Astrocyte (in vitro differentiated cells and primary cell): ENCODE results near the gene MTFP1.
"Not testable (repeated sequence)": the region's sequence is repeated elsewhere in the genome, so short reads cannot be mapped to it uniquely, and the experiment has no call there.

ENCODE experiments used
- CTCF ChIP-seq: IDR thresholded peaks from 2 replicates; pipeline ENCODE4 v1.5.1; 2011; ENCODE audit warnings: low read depth, mild to moderate bottlenecking, inconsistent platforms, low read length, moderate library complexity; ENCODE audit not compliant: insufficient read depth
- EZH2 ChIP-seq: IDR thresholded peaks from 2 replicates; pipeline ENCODE4 v1.6.1; 2012; ENCODE audit warnings: mild to moderate bottlenecking, low read length, inconsistent platforms; ENCODE audit not compliant: insufficient read depth

DNA sequence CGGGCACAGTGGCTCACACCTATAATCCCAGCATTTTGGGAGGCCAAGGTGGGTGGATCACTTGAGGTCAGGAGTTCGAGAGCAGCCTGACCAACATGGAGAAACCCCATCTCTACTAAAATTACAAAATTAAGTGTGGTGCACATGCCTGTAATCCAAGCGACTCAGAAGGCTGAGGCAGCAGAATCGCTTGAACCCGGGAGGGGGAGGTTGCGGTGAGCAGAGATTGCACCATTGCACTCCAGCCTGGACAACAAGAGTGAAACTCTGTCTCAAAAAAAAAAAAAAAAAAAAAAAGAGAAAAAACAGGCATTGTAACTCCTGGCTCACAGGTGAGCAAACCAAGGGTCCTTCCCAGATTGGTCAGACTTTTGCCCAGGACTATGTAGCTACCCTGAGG, 35.0 kb downstream of the MTFP1 start:
- TF ChIP-seq CTCF, EZH2: not testable (repeated sequence)
